Stimulated activated CD8-positive, alpha-beta memory T cell treated with anti-CD3 and anti-CD28 coated beads, Interleukin-7, amount 100 ng/mL, for 24 hours (primary cell): ENCODE data around the gene LENG8.
A peak's percentile ranks its signal among the peaks of the same experiment; 100 is the strongest.
"Not testable (repeated sequence)": the region's sequence is repeated elsewhere in the genome, so short reads cannot be mapped to it uniquely, and the experiment has no call there.

Source experiments
- DNase-seq: peaks from one replicate; pipeline ENCODE4 v3.0.0-alpha.2; 2020; ENCODE audit warnings: low read depth

LENG8 gene

DNA sequence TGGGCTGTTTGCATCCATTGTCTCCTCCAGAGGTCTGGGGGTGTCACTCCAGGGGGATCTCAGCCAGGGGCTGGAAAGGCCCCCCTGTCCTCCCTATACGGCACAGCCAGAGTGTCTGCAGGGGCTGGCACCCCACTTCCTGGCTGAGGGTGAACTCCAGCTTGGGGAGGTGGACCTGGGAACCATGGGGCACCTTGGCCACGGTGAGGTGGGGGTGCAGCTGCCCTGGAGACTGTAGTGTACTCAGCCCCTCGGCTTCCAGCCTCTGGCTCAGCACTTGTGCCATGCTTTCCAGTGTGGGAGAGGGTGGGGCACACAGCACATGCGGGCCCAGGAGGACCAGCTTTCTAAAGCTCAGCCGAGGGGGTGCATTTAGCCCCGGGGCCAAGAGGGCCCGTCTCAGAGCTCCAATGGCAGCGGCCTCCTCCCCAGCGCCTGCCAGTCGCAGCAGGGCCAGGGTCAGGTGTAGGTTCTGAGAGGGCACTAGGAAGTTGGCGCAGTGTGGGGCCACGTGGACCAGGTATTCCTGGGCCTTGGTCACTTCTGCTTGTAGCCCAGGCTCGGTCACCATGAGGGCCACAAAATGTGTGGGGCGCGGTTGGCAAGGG, 13.2 kb downstream of the LENG8 start:
- DNase-seq = no peak

GRCh38 chr19:54462655-54463530, 13.9 kb downstream of the LENG8 start:
- no peak for DNase-seq

GRCh38 chr19:54463531-54464043, 14.6 kb downstream of the LENG8 start, which contains the start of gene LENG9:
TSS of gene LENG9 (minus strand) at chr19:54463778. CDS start at chr19:54463526, 252 bp downstream.
- DNase-seq = peak; percentile 89

- peak; percentile 70 for DNase-seq
Observed at GRCh38 chr19:54464044-54464629, 15.1 kb downstream of the LENG8 start.

DNA sequence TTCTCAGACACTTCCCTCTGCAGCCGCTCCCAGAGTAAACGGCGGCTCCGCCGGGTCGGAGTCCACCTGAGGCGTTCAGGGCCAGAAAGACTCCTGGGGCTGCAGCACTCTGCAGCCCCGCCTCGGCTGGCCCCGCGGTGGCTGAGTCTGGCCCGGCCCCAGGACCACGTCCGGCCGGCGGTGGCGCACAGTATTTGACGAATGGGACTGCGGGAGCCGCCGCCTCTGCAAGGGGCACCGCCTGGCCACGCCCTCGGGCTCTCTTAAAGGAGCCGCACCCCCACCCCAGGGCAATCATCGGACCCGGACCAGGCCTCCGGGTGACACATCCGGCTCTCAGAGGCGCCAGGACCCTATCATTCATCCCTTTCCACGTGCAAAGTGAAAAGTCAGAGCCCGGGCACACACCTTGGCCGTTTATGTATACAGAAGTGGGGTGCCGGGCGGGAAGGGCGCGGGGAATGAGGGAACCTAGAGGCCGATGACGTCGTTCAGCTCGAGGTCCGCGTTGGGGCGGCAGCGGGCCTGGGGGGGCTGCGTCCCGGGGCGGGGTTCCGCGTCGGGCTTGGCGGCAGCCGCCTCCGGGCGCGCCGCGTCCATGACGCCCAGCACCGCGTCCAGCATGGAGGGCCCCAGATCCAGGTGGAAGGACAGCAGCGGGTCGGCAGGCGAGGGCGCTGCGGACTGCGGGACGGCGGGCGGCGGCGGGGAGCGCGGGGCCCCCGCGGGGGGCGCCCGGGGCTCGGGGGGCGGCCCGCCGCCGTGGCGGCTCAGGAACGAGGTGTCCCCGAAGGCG, 15.8 kb downstream of the LENG8 start:
- DNase-seq = peak; percentile 69

DNA sequence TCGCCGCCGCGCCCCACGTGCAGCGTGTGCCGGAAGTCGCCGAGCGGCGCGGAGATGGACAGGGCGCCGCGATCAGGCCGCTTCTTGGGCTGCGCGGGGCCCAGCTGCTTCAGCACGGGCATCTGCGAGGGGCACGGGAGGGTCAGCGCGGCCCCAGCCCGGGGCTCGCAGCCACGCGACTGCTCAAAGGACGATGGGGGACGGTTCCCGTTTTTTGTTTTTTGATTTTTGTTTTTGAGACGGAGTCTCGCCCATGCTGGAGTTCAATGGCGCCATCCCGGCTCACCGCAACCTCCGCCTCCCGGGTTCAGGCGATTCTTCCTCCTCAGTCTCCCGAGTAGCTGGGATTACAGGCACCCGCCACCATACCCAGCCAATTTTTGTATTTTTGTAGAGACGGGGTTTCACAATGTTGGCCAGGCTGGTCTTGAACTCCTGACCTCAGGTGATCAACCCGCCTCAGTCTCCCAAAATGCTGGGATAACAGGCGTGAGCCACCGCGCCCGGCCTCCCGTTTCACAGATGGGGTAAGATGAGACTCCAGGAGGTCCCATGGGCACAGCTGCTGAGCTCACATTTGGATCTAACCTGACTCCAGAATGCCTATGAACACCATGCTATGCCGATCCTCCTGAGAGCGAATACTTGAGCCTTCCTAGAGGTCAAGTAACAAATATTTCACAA, 16.6 kb downstream of the LENG8 start:
- DNase-seq = no peak

DNA sequence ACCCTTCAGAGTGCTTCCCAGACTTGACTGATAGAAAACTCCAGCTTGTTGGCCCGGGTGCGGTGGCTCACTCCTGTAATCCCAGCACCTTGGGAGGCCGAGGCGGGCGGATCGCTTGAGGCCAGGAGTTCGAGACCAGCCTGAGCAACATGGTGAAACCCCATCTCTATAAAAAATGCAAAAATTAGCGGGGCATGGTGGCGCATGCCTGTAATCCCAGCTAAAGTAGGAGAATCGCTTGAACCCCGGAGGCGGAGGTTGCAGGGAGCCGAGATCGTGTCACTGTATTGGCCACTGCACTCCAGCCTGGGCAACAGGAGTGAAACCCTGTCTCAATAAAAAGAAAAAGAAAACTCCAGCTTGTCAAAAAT, 17.1 kb downstream of the LENG8 start:
- DNase-seq = not testable (repeated sequence)

DNA sequence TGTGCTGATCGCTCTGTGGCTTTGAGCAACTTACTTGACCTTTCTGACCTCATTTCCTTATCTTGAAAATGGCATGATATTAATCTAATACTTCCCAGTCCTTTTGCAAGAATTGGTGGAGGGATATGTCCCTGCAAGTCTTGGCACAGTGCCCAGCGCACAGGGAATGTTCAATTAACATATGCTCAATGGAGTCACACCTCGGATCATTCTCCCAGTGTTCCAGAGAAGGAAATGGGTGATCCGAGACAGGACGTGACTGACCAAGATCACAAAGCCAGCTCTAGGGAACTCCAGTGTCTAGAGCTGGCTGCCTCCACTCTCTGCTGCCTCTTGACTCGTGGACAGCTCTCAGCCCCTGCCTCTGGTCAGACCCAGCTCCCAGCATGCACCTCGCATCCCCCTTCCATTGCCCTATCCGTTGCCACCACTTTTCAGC, 20.5 kb downstream of the LENG8 start:
- DNase-seq = no peak

DNA sequence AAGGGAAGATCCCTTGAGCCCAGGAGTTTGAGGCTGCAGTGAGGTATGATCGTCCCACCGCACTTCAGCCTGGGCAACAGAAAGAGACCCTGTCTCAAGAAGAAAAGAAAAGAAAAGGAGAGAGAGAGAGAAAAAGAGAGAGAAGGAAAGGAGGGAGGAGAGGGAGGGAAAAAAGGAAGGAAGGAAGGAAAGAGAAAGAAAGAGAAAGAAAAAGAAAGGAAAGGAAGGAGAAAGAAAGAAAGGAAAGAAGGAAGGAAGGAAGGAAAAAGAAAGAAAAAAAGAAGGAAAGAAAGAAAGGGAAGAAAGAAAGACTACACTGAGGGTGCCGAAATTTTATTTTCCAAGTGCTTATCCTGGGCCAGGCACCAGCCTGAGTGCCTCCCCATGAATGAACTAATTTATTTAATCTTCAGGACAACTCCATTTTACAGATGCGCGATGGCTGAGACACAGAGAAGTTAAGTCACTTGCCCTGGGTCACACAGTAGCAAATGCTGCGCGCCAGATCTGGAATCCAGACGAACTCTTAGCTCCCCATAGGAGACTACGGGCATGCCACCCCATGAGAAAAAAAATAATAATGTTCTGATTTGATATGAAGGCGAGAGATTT, 21.4 kb downstream of the LENG8 start:
- DNase-seq = no peak

DNA sequence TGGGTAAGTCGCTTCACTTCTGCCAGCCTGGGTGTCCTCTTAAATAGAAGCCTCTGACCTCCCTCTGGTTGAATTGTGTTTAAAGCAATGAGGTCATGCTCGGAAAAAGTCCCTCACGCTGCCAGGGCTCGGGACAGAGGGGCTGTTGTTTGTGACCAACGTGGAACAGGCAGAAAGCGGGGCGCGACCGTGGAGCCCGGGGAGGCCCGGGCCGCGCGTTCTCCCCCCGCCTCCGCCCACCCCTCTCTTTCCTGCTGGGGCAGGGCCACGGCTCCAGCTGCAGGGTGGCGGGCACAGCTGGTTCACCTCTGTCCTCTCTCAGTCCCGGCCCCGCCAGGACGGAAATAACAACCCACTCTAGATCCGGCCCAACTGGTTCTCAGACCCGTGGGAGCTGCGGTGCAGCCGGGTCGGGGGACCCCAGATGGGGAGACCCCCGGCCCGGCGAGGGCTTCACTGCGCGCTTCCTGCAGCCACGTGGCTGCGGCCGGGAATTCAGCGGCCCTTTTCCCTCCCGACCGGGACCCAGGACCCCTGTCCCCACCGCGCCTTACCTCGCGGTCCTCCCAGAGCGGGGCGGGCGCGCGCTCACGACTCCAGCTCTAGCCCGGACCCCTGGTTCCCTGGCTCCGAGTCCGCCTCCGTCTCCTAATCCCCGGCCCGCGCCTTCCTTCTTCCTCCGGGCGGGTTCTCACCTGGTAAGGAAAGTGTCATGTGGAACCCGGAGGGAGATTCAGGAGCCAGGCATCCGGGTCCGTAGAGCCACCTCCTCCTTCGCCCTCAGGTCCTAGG, 22.2 kb downstream of the LENG8 start:
- no peak for DNase-seq

GRCh38 chr19:54473071-54473891, 24.3 kb downstream of the LENG8 start, which contains the start of gene CDC42EP5:
TSS of gene CDC42EP5 (minus strand) at chr19:54473296. CDS start at chr19:54465547, 7,749 bp downstream.
- DNase-seq = no peak

DNA sequence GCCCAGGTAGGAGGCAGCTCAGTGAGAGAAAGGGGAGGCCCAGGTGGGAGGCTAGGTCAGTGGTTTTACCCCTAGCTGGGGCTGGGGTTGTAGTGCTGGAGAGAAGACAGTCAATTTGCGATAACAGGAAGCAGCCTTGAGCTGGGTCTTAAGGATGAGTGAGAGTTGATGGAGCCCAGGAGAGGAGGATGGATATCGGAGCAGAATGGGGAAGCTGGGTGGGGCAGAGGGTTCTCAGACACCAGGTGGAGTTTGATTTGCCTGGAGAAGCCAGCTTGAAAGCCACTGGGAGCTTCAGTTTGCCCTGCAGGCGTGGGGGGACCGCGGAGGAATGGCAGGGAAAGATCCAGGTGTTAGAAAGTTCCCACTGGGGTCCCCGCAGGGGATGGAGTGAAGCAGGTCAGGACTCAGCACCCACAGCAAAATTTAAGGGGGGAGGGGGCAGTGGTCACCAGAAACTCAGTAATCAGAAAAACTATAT, 24.9 kb downstream of the LENG8 start:
- DNase-seq = no peak

GRCh38 chr19:54475706-54476105, 26.7 kb downstream of the LENG8 start:
- no peak for DNase-seq

GRCh38 chr19:54477650-54478049, 28.7 kb downstream of the LENG8 start:
- no peak for DNase-seq

- no peak for DNase-seq
Observed at GRCh38 chr19:54478677-54479266, 29.8 kb downstream of the LENG8 start.

GRCh38 chr19:54480051-54480450, 31.1 kb downstream of the LENG8 start:
- DNase-seq = no peak

GRCh38 chr19:54481326-54481930, 32.4 kb downstream of the LENG8 start:
- DNase-seq = no peak

- DNase-seq = no peak
Observed at GRCh38 chr19:54482889-54483288, 33.9 kb downstream of the LENG8 start.
